ENCODE data around the gene OSBPL2.

GRCh38 chr20:62323980-62324906 is 85.9 kb downstream of the OSBPL2 start:
- TF ChIP-seq POLR2AphosphoS5 (IDR thresholded peaks at IDR 0.05; ENCODE audit: low read depth, low read length) (no peak), TAF1 (IDR thresholded peaks at IDR 0.05; ENCODE audit: low read depth, low read length) (no peak)

Data from GM12891 (cell line).